ENCODE results near the gene DNASE1L3. TPM values are rescaled to one million over a fixed set of nuclear protein-coding genes. Genes with fewer than 3 reads are reported as not detected.

The DNASE1L3 gene
- total and polyA plus RNA-seq, 2 of the 8 experiments (the other 6 are each of a cell fraction or from before 2014, with no cell fraction given), result not detected

GRCh38 chr3:58193682-58194407 is 16.9 kb downstream of the DNASE1L3 start:
- Histone ChIP-seq H3K4me3 (ENCODE audit: extremely low read depth in 1 of 4, insufficient read depth in 2 of 4, low read depth in 3 of 4, low read length in 4 of 4) (no peak overlapping the region), H3K18ac (ENCODE audit: extremely low read depth, low read length) (no peak overlapping the region), H3K79me1 (ENCODE audit: low read depth, low read length) (no peaks in the 10 kb centered on the region), H4K8ac (ENCODE audit: extremely low read depth, insufficient read depth, low read length) (peak overlapping the region; percentile 42; the same call in 1 of the 2 replicates), H4K20me1 (replicated peaks in 1 of 2; ENCODE audit: control insufficient read depth in 1 of 2, insufficient read depth in 2 of 2, low read length in 2 of 2) (no peaks in the 10 kb centered on the region), H2BK15ac (ENCODE audit: low read length) (no peak overlapping the region), H3K23me2 (ENCODE audit: low read depth, low read length) (no peaks in the 10 kb centered on the region), H4K91ac (replicated peaks; ENCODE audit: insufficient read length, low read length) (no peak overlapping the region), H3K9me3 (ENCODE audit: insufficient read depth in 2 of 2, low read depth in 1 of 2, low read length in 1 of 2) (no peaks in the 10 kb centered on the region), H3K23ac (ENCODE audit: insufficient read length) (no peak overlapping the region), H3K9ac (replicated peaks in 1 of 4; ENCODE audit: extremely low read depth in 1 of 4, low read depth in 3 of 4, low read length in 3 of 4) (no peak overlapping the region), H2AK5ac (ENCODE audit: low read depth, low read length) (no peak overlapping the region), H4K5ac (ENCODE audit: insufficient read length, low read depth, low read length) (no peak overlapping the region), H2BK12ac (ENCODE audit: low read depth, low read length) (no peak overlapping the region; the same call in 1 of the 2 replicates), H2BK5ac (ENCODE audit: low read depth, low read length) (no peak overlapping the region), H3K79me2 (ENCODE audit: control insufficient read depth in 1 of 2, insufficient read depth in 2 of 2, low read length in 2 of 2) (no peaks in the 10 kb centered on the region), H3K27ac (ENCODE audit: low read depth, low read length) (no peak overlapping the region), H2BK120ac (replicated peaks; ENCODE audit: low read depth, low read length) (no peak overlapping the region), H2BK20ac (ENCODE audit: low read length) (no peak overlapping the region), H3K4me1 (replicated peaks in 1 of 4; ENCODE audit: control insufficient read depth in 3 of 4, insufficient read depth in 4 of 4, low read length in 3 of 4) (peaks cover 0 to 3% (median 1%) of the 10 kb centered on the region in 4 experiments; a peak in 2 of 7 replicates), H3K4ac (replicated peaks; ENCODE audit: insufficient read length, low read depth, low read length) (no peak overlapping the region), H3K27me3 (replicated peaks in 1 of 4; ENCODE audit: control insufficient read depth in 3 of 4, extremely low read depth in 1 of 4, insufficient read depth in 3 of 4, low read length in 3 of 4) (no peaks in the 10 kb centered on the region), H2AFZ (ENCODE audit: low read length) (peak overlapping the region; percentile 64; the same call in 1 of the 2 replicates), H3K36me3 (ENCODE audit: control insufficient read depth in 2 of 4, insufficient read depth in 4 of 4, low read length in 3 of 4) (no peaks in the 10 kb centered on the region), H3K14ac (ENCODE audit: insufficient read length) (no peak overlapping the region), H3K56ac (replicated peaks; ENCODE audit: insufficient read length, low read depth, low read length) (no peak overlapping the region), H3K4me2 (ENCODE audit: insufficient read depth in 1 of 2, low read depth in 2 of 2, low read length in 2 of 2) (no peak overlapping the region)
- POLR2A ChIA-PET (ENCODE audit: partially characterized antibody), result interaction anchor here (1.5 kb wide), 1 partner anchor 112 kb away, joined by 3 read pairs; the partner anchor contains the start of genes HTD2 and RPP14
- FAIRE-seq (no peak), DNase-seq (ENCODE audit: low read depth in 1 of 2, low spot score in 2 of 2) (no peak)
- CTCF ChIA-PET (ENCODE audit: partially characterized antibody), result interaction anchor here (1.0 to 3.8 kb wide), 3 partner anchors 16 to 24 kb away, joined by 3 to 15 read pairs (median 7); no protein-coding TSS in a partner anchor
- WGBS, 2 experiments (ENCODE audit: extremely low coverage in 1 of 2, insufficient coverage in 1 of 2, insufficient read length in 1 of 2, insufficient replicate concordance in 2 of 2, low coverage in 1 of 2, low lambda C conversion rate in 2 of 2, missing lambda C conversion rate in 1 of 2), result 89% methylated on average over 12 of the region's 12 CpGs; no CpG with 5 or more reads in 1 of the 2 experiments
- no peak for TF ChIP-seq SIN3A (conservative IDR thresholded peaks at IDR 0.05 in 1 of 2, IDR thresholded peaks at IDR 0.05 in 1 of 2; ENCODE audit: low read depth in 1 of 2, low read length in 2 of 2)
- TF ChIP-seq HDAC6 (IDR thresholded peaks at IDR 0.05; ENCODE audit: low read depth, low read length), result no peak
- TF ChIP-seq PHF8 (conservative IDR thresholded peaks at IDR 0.05; ENCODE audit: low read depth, low read length), result no peak
- no peak for TF ChIP-seq SIRT6 (IDR thresholded peaks at IDR 0.05; ENCODE audit: low read length)
- no peak for TF ChIP-seq RFX5 (IDR thresholded peaks at IDR 0.05; ENCODE audit: borderline replicate concordance, low read depth, low read length)
- TF ChIP-seq MAFK (IDR thresholded peaks at IDR 0.05; ENCODE audit: low read depth, low read length), result no peak
- TF ChIP-seq RNF2 (IDR thresholded peaks at IDR 0.05; ENCODE audit: borderline replicate concordance, low read depth, low read length, missing control alignments, poor library complexity, severe bottlenecking), result no peak
- no peak for TF ChIP-seq POLR2A (IDR thresholded peaks at IDR 0.05; ENCODE audit: control extremely low read depth in 1 of 2, low read depth in 2 of 2, low read length in 2 of 2)
- TF ChIP-seq SP2 (IDR thresholded peaks at IDR 0.05; ENCODE audit: low read length), result no peak
- TF ChIP-seq USF2 (IDR thresholded peaks at IDR 0.05; ENCODE audit: low read length), result no peak
- no peak for TF ChIP-seq EGR1 (IDR thresholded peaks at IDR 0.05; ENCODE audit: borderline replicate concordance, low read depth, low read length)
- TF ChIP-seq SP1 (IDR thresholded peaks at IDR 0.05; ENCODE audit: low read depth, low read length), result no peak

All from H1 (cell line).